ENCODE measurements around the gene PSMB10. TPM values are rescaled to one million over a fixed set of nuclear protein-coding genes. Genes with fewer than 3 reads are reported as not detected.
A peak's percentile ranks its signal among the peaks of the same experiment; 100 is the strongest.

PSMB10 gene
- total and polyA plus RNA-seq, 2 of the 4 experiments (the other 2 are of a cell fraction), result 28.7 to 36.7 TPM

- CTCF ChIA-PET, result no interaction called here
- Histone ChIP-seq H4K20me1 (ENCODE audit: insufficient read depth, low read length) (peaks cover 25% of the 10 kb centered on the region), H3K4me2 (ENCODE audit: low read depth, low read length) (peak overlapping the region; percentile 95), H2AFZ (replicated peaks; ENCODE audit: low read length, poor library complexity) (peak overlapping the region; percentile 99), H3K4ac (ENCODE audit: low read depth, low read length) (peak overlapping the region; percentile 88), H3K9me3 (ENCODE audit: control insufficient read depth, insufficient read depth, low read length) (no peaks in the 10 kb centered on the region), H3K9ac (ENCODE audit: low read depth, low read length) (peak overlapping the region; percentile 96), H3K4me1 (ENCODE audit: control insufficient read depth, insufficient read depth, low read length) (peaks cover 9% of the 10 kb centered on the region), H2BK20ac (ENCODE audit: low read depth, low read length) (no peak overlapping the region), H2BK5ac (ENCODE audit: low read depth, low read length, poor library complexity, severe bottlenecking) (peak overlapping the region; percentile 74), H3K27me3 (ENCODE audit: control insufficient read depth, insufficient read depth, low read length) (no peaks in the 10 kb centered on the region), H3K79me1 (ENCODE audit: low read depth in 1 of 2, low read length in 2 of 2) (peaks cover 11 to 50% of the 10 kb centered on the region in 2 experiments), H3K36me3 (ENCODE audit: control insufficient read depth, insufficient read depth, low read length) (no peaks in the 10 kb centered on the region), H3K18ac (ENCODE audit: low read depth, low read length) (no peak overlapping the region), H2AK5ac (ENCODE audit: low read depth, low read length) (peak overlapping the region; percentile 56), H3K27ac (ENCODE audit: insufficient read depth, low read length) (peak overlapping the region; percentile 89), H4K5ac (ENCODE audit: low read depth, low read length) (peak overlapping the region; percentile 93; the same call in 1 of the 2 replicates), H3K14ac (replicated peaks; ENCODE audit: low read depth, low read length) (peak overlapping the region; percentile 96), H3K56ac (ENCODE audit: extremely low read depth, insufficient read depth, low read length) (peak overlapping the region; percentile 74), H2AK9ac (replicated peaks; ENCODE audit: low read depth, low read length, poor library complexity) (peak overlapping the region; percentile 98), H2BK15ac (ENCODE audit: low read depth, low read length) (no peak overlapping the region), H4K8ac (ENCODE audit: low read depth in 2 of 2, low read length in 2 of 2) (peak overlapping the region; percentile 97), H2BK120ac (ENCODE audit: low read depth, low read length) (no peak overlapping the region), H4K91ac (ENCODE audit: insufficient read depth, low read depth, low read length) (peak overlapping the region; percentile 74; the same call in 1 of the 2 replicates), H3K4me3 (ENCODE audit: insufficient read depth, low read depth, low read length) (peak overlapping the region; percentile 100), H3K9me1 (ENCODE audit: insufficient read depth, low read length) (0 out of 2 replicates have a peak, but pooled peaks cover 12% of the 10 kb centered on the region), H3K23ac (ENCODE audit: low read depth, low read length) (peak overlapping the region; percentile 63)
- POLR2A ChIA-PET (ENCODE audit: unreplicated experiment), result no interaction called here
- intact Hi-C loops (cut with micrococcal nuclease), result no loop called here
- DNase-seq, result no peak
- no peak for TF ChIP-seq POLR2A (IDR thresholded peaks at IDR 0.05; ENCODE audit: low read depth, low read length)
- no peak for TF ChIP-seq RCOR1 (IDR thresholded peaks at IDR 0.05; ENCODE audit: insufficient replicate concordance, low read length)
- TF ChIP-seq CEBPB (IDR thresholded peaks at IDR 0.05; ENCODE audit: low read depth, low read length), result no peak
- no peak for TF ChIP-seq RAD21 (IDR thresholded peaks at IDR 0.05; ENCODE audit: low read length)
- TF ChIP-seq SMC3 (IDR thresholded peaks at IDR 0.05; ENCODE audit: low read depth, low read length), result no peak
- no peak for TF ChIP-seq CHD1 (IDR thresholded peaks at IDR 0.05; ENCODE audit: low read depth, low read length)
- no peak for TF ChIP-seq CTCF (conservative IDR thresholded peaks at IDR 0.05; ENCODE audit: low read depth, low read length)
- TF ChIP-seq BHLHE40 (IDR thresholded peaks at IDR 0.05; ENCODE audit: low read depth, low read length), result no peak
- TF ChIP-seq, protein P1, sequence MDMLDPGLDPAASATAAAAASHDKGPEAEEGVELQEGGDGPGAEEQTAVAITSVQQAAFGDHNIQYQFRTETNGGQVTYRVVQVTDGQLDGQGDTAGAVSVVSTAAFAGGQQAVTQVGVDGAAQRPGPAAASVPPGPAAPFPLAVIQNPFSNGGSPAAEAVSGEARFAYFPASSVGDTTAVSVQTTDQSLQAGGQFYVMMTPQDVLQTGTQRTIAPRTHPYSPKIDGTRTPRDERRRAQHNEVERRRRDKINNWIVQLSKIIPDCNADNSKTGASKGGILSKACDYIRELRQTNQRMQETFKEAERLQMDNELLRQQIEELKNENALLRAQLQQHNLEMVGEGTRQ (IDR thresholded peaks at IDR 0.05; ENCODE audit: low read depth, low read length), result no peak
- no peak for TF ChIP-seq MXI1 (IDR thresholded peaks at IDR 0.05; ENCODE audit: borderline replicate concordance, low read depth, low read length)
- TF ChIP-seq MAFK (IDR thresholded peaks at IDR 0.05; ENCODE audit: low read depth, low read length), result no peak
- TF ChIP-seq RFX5 (IDR thresholded peaks at IDR 0.05; ENCODE audit: low read depth, low read length), result no peak
- no peak for TF ChIP-seq NFE2L2 (IDR thresholded peaks at IDR 0.05; ENCODE audit: low read depth, low read length)
- TF ChIP-seq FOS (IDR thresholded peaks at IDR 0.05; ENCODE audit: low read depth, low read length), result no peak
- TF ChIP-seq, protein P2, sequence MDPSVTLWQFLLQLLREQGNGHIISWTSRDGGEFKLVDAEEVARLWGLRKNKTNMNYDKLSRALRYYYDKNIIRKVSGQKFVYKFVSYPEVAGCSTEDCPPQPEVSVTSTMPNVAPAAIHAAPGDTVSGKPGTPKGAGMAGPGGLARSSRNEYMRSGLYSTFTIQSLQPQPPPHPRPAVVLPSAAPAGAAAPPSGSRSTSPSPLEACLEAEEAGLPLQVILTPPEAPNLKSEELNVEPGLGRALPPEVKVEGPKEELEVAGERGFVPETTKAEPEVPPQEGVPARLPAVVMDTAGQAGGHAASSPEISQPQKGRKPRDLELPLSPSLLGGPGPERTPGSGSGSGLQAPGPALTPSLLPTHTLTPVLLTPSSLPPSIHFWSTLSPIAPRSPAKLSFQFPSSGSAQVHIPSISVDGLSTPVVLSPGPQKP (IDR thresholded peaks at IDR 0.05; ENCODE audit: borderline replicate concordance, low read depth, low read length), result no peak
- TF ChIP-seq MAZ (IDR thresholded peaks at IDR 0.05; ENCODE audit: borderline replicate concordance, low read depth, low read length), result no peak
- WGBS, 2 experiments (ENCODE audit: extremely low coverage in 2 of 2, insufficient read length in 1 of 2), result no CpG with 5 or more reads among the region's 14 CpGs
- in situ Hi-C loops (cut with MboI; ENCODE audit: low sequenced_read_pairs), result no loop called here
- no peak for ATAC-seq (ENCODE audit: low read depth)
- dilution Hi-C loops (cut with HindIII; ENCODE audit: low sequenced_read_pairs, unreplicated experiment), result no loop called here
- TSS peak; percentile 44 for BruUV-seq (replicated peaks)
Observed at GRCh38 chr16:67893743-67894399, 42.8 kb downstream of the PSMB10 start.

Measured in IMR-90 (cell line).